GM12865 (cell line): ENCODE data around the gene GFER.

Experiments
- DNase-seq: peaks from one replicate; pipeline ENCODE4 v3.0.0; 2010; ENCODE audit warnings: low read depth
- H3K4me3 ChIP-seq: 2 replicates; pipeline ENCODE4 v1.5.1; 2011; ENCODE audit warnings: mild to moderate bottlenecking, low read depth, low read length, control low read depth
- CTCF ChIP-seq: IDR thresholded peaks from 2 replicates; pipeline ENCODE4 v1.5.1; 2011; ENCODE audit warnings: low read length, control low read depth, low read depth, inconsistent platforms; ENCODE audit not compliant: insufficient read depth; ENCODE audit errors: missing control alignments

GFER gene

GRCh38 chr16:2026461-2027023 lies 42.5 kb downstream of the GFER start, which contains the start of gene NHERF2:
NHERF2 (plus strand) TSS chr16:2026902; CDS start chr16:2027006, 104 bp downstream.
- no peak for DNase-seq
- no peak within 1 kb of the TSS; the same call in 1 of the 2 replicates for H3K4me3 ChIP-seq
- TF ChIP-seq CTCF = no peak

GRCh38 chr16:2027024-2028010 lies 43.3 kb downstream of the GFER start:
- TF ChIP-seq CTCF = peak; percentile 2
- DNase-seq = no peak
- H3K4me3 ChIP-seq = no peak overlapping the region; the same call in 1 of the 2 replicates

- no peak for TF ChIP-seq CTCF
- DNase-seq = no peak
- H3K4me3 ChIP-seq = no peak overlapping the region
These were observed 44.2 kb downstream of the GFER start for GRCh38 chr16:2028146-2028545.

- H3K4me3 ChIP-seq = no peak overlapping the region
- DNase-seq = no peak
- no peak for TF ChIP-seq CTCF
These were observed 44.7 kb downstream of the GFER start for GRCh38 chr16:2028620-2029220.

- TF ChIP-seq CTCF = no peak
- DNase-seq = no peak
- no peak overlapping the region for H3K4me3 ChIP-seq
These were observed 45.4 kb downstream of the GFER start for GRCh38 chr16:2029350-2029749.

GRCh38 chr16:2030036-2030435 lies 46.0 kb downstream of the GFER start:
- TF ChIP-seq CTCF = no peak
- no peak for DNase-seq
- no peak overlapping the region for H3K4me3 ChIP-seq
